Measurements from ENCODE around the gene MAN1C1.
"Not testable (repeated sequence)": the region's sequence is repeated elsewhere in the genome, so short reads cannot be mapped to it uniquely, and the experiment has no call there.

Gene MAN1C1

GRCh38 chr1:25583519-25584370, 32.8 kb upstream of the MAN1C1 start:
- DNase-seq (ENCODE audit: low read depth in 1 of 2, low spot score in 1 of 2) = no peak

- DNase-seq (ENCODE audit: low read depth in 1 of 2, low spot score in 1 of 2) = no peak
These were observed 30.4 kb upstream of the MAN1C1 start for GRCh38 chr1:25586181-25586588.

- no peak for DNase-seq (ENCODE audit: low read depth in 1 of 2, low spot score in 1 of 2)
These were observed 29.3 kb upstream of the MAN1C1 start for GRCh38 chr1:25587290-25587689.

GRCh38 chr1:25588224-25588623, 28.4 kb upstream of the MAN1C1 start:
- DNase-seq (ENCODE audit: low read depth in 1 of 2, low spot score in 1 of 2) = not testable (repeated sequence)

GRCh38 chr1:25588786-25589185, 27.8 kb upstream of the MAN1C1 start:
- not testable (repeated sequence) for DNase-seq (ENCODE audit: low read depth in 1 of 2, low spot score in 1 of 2)

GRCh38 chr1:25590096-25590824, 26.3 kb upstream of the MAN1C1 start:
- no peak for DNase-seq (ENCODE audit: low read depth in 1 of 2, low spot score in 1 of 2)

- no peak for DNase-seq (ENCODE audit: low read depth in 1 of 2, low spot score in 1 of 2)
These were observed 22.7 kb upstream of the MAN1C1 start for GRCh38 chr1:25593861-25594260.

- no peak for DNase-seq (ENCODE audit: low read depth in 1 of 2, low spot score in 1 of 2)
These were observed 21.6 kb upstream of the MAN1C1 start for GRCh38 chr1:25594971-25595370.

GRCh38 chr1:25596641-25597040, 19.9 kb upstream of the MAN1C1 start:
- not testable (repeated sequence) for DNase-seq (ENCODE audit: low read depth in 1 of 2, low spot score in 1 of 2)

GRCh38 chr1:25598879-25599278, 17.7 kb upstream of the MAN1C1 start:
- DNase-seq (ENCODE audit: low read depth in 1 of 2, low spot score in 1 of 2) = no peak

- no peak for DNase-seq (ENCODE audit: low read depth in 1 of 2, low spot score in 1 of 2)
These were observed 16.5 kb upstream of the MAN1C1 start for GRCh38 chr1:25599969-25600610.

GRCh38 chr1:25600971-25601699, 15.5 kb upstream of the MAN1C1 start:
- DNase-seq (ENCODE audit: low read depth in 1 of 2, low spot score in 1 of 2) = not testable (repeated sequence)

- DNase-seq (ENCODE audit: low read depth in 1 of 2, low spot score in 1 of 2) = not testable (repeated sequence)
These were observed 12.6 kb upstream of the MAN1C1 start for GRCh38 chr1:25603779-25604538.

- DNase-seq (ENCODE audit: low read depth in 1 of 2, low spot score in 1 of 2) = no peak
These were observed 9.5 kb upstream of the MAN1C1 start for GRCh38 chr1:25607123-25607522.

GRCh38 chr1:25608488-25609178, 8.0 kb upstream of the MAN1C1 start:
- DNase-seq (ENCODE audit: low read depth in 1 of 2, low spot score in 1 of 2) = peak; percentile 70 to 74

GRCh38 chr1:25609921-25610320, 6.7 kb upstream of the MAN1C1 start:
- no peak for DNase-seq (ENCODE audit: low read depth in 1 of 2, low spot score in 1 of 2)

- no peak for DNase-seq (ENCODE audit: low read depth in 1 of 2, low spot score in 1 of 2)
These were observed 5.6 kb upstream of the MAN1C1 start for GRCh38 chr1:25610822-25611630.

GRCh38 chr1:25611843-25612242, 4.7 kb upstream of the MAN1C1 start:
- no peak for DNase-seq (ENCODE audit: low read depth in 1 of 2, low spot score in 1 of 2)

- DNase-seq (ENCODE audit: low read depth in 1 of 2, low spot score in 1 of 2) = no peak
These were observed 4.2 kb upstream of the MAN1C1 start for GRCh38 chr1:25612421-25612820.

Measured in stimulated activated CD4-positive, alpha-beta T cell treated with anti-CD3 and anti-CD28 coated beads, Interleukin-15, amount 100 ng/mL, for 1 hour (primary cell).